A673 (cell line): ENCODE measurements around the gene ENOX1.

Experiments
- CTCF ChIP-seq: fragments of 300-800, 200-600 bp; sonication (generic); conservative IDR thresholded peaks from 2 replicates; pipeline ENCODE4 v1.5.1; 2017; ENCODE audit warnings: low read depth, mild to moderate bottlenecking, antibody characterized with exemption, low read length, moderate library complexity, mixed read lengths
- EZH2 ChIP-seq: fragments of 200-600 bp; sonication (generic); IDR thresholded peaks from 2 replicates; pipeline ENCODE4 v1.6.1; 2017; ENCODE audit warnings: borderline replicate concordance, low read depth, mild to moderate bottlenecking, mixed read lengths, antibody characterized with exemption, low read length; ENCODE audit not compliant: poor library complexity, severe bottlenecking

DNA sequence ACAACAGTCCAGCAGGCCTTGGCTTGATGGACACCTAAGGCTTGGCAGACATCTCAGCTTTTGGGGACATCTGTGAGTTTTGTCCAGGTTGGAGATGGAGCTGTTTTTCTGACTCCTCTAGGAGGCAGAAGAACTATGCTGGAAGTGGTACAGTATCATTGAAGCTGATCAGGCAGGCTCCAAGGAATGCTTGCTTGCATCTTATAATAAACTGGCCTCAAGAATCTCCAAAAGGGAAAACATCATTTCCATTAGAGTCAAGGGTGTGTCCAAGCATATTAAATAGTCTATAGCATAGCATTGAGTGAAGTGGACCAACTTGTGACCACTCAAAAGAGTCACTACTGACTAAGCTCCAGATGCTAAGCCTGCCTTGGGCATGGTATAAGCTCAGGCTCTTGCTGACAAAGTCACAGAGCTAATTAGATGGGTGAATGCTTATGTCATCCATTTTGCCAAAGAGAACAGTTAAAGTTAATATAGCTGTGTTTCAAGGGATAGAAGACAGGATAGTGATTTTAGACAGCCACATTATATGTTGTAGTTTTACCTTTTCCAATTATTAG lies 547.4 kb downstream of the ENOX1 start:
- TF ChIP-seq CTCF (no peak), EZH2 (no peak)
